Inflammatory macrophage (primary cell): ENCODE results near the gene RIPOR3.

Experiments
- DNase-seq, 2 donors: peaks; one replicate each; pipeline ENCODE4 v3.0.0-alpha.2; 2020 to 2022
- total RNA-seq, 18 experiments: gene quantifications; one replicate each; lab custom pipeline; 2026; ENCODE audit warnings: mixed read lengths in 6 of 18, inconsistent platforms in 2 of 18; lab: John Stamatoyannopoulos, UW

The RIPOR3 gene, protein sequence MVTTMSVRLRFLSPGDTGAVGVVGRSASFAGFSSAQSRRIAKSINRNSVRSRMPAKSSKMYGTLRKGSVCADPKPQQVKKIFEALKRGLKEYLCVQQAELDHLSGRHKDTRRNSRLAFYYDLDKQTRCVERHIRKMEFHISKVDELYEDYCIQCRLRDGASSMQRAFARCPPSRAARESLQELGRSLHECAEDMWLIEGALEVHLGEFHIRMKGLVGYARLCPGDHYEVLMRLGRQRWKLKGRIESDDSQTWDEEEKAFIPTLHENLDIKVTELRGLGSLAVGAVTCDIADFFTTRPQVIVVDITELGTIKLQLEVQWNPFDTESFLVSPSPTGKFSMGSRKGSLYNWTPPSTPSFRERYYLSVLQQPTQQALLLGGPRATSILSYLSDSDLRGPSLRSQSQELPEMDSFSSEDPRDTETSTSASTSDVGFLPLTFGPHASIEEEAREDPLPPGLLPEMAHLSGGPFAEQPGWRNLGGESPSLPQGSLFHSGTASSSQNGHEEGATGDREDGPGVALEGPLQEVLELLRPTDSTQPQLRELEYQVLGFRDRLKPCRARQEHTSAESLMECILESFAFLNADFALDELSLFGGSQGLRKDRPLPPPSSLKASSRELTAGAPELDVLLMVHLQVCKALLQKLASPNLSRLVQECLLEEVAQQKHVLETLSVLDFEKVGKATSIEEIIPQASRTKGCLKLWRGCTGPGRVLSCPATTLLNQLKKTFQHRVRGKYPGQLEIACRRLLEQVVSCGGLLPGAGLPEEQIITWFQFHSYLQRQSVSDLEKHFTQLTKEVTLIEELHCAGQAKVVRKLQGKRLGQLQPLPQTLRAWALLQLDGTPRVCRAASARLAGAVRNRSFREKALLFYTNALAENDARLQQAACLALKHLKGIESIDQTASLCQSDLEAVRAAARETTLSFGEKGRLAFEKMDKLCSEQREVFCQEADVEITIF
- 0 to 3.1 (median 0.14) reads per million in 18 experiments for total RNA-seq

DNA sequence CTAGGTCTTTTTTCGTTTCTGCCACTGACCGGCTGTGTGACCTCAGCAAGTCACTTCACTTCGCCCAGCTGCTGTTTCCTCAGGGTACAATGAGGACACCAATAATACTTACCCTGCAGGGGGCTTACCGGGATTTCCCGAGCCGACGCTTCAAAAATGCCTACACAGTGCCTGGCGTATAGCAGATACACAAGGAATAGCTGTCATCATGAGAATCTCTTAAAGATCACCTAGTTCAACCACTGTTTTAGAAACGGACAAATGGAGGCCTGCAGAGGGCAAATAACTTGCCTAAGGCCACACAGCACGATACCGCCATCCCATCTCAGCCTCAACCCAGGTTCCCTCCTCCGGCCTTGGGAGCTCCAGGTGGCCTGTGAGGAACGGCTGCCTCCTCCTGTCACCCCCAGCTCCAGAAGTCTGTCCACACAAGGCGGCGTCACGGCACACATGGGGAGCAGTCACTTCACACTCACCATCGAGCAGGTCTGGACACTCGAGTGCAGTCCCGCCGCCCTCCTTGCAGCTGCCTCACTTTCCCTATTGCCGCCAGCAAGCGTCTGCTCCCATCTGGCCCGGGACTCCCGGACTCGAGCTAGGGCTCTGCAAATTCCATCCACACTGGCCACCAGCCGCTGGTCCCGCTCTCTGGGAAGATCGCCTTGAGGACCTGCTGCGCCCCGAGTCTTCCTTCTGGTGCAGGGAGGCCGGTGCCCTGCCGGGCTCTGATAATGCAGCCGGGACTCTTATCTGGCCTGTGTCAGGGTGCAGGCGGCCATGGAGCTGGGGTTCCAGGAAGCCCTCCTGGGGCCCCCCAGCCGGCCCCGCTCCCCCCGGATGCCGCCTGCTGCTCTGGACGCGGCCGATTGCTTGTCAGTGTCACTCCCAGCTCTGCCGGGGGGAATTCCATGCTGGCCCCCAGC, at the start of gene RIPOR3:
Gene RIPOR3, minus strand, starts transcription at position 893 of the 923 bp plus-strand sequence. Its CDS starts 414 bp downstream, at position 479.
- no peak for DNase-seq

DNA sequence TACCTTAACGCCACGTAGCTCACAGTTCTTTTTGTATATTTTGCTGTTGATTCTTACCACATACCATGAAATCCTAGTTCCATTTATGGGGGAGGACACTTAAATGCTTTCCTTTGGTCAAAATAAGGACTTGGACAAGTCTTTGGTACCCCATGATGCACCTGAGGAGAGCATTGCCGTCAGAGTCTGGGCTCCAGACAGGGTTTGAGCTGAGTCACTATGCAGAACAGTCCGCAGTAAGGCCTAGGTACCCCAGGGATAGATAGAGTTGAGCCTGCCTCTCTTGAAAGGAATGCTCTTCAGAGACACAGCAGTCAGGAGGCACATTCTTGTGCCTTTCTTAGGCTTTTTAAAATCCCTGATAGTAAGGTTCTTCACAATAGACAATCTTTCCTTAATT, 46.0 kb upstream of the RIPOR3 start:
- no peak for DNase-seq

DNA sequence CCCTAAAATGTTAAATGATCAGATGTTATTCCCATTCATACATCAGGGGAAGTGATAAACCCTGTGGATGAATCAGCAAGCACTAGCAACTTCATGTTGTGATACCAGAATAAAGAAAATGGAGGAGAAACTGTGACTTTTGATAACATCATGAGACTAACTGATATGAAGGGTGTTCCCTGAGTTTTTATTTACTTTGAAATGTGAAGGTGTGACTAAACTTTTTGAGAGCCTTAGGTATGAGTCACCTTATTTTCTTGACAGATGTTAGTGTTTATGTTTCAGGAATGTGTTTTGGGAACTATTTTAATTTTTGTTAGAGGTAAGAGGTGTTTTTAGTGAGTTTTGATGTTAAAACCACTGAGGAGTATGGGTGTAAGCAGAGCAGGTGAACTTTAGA, 44.5 kb upstream of the RIPOR3 start:
- no peak for DNase-seq

DNA sequence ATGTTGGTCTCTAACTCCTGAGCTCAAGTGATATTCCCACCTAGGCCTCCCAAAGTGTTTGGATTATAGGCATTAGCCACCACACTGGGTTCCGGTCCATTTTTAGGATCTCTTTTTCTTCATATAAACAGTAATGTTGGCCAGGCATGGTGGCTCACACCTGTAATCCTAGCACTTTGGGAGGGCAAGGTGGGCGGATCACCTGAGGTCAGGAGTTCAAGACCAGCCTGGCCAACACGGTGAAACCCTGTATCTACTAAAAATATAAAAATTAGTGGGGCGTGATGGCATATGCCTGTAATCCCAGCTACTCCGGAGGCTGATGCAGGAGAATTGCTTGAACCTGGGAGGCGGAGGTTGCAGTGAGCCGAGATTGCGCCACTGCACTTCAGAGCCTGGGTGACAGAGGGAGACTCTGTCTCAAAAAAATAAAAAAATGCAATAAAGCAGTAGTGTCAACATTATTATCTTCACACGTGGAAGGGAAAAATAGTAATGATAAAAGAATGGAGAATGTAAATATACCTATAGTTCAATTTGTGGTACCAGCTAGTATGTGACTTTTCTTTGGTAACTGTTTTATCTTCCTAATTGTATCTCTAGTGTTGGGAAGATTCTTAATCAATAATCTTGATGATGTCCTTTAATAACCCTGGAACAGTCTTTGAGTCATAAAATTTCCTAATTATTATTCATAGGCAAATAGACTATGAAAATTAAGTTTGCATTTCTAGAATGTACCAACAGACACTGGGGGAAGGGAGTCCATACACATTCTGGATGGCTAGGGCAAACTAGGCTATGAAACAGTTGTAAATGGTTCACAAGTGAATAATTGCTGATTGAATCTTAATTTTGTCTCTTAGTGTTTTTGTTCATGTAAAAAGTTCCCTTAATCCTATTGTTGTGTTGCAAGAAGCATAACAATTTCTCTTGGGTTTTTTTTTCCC, 43.7 kb upstream of the RIPOR3 start:
- DNase-seq = no peak

DNA sequence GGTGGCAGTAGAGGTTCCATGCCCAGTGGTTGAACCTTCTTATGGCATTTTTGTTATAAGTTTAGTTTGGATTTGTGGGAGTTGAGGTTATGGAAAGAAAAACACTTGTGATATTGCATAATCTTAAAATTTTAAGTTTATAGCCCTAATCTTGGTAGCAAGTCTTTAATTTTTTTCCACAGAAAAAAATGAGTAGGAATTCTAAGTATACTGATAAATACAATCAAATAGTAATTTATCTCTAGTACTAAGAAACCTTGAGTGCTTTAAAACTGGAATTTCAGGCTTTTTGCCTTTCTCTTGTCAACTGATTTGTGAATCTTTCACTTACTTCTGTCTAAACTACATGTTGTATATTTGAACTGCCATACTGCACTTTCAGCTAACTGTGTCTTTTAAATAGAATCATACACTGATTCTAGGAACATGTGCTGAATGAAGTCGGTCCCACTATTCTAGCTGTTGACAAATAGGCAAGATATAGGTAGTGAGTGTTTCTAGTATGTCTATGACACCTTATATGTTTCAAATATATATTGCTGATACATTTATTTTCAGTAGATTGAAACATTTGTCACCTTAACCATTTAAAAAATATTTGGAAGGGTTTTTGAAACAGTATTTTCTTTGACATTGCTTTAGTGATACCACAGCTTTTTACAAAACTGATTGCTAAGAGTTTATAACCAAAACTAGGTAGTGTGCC, 42.5 kb upstream of the RIPOR3 start:
- no peak for DNase-seq

DNA sequence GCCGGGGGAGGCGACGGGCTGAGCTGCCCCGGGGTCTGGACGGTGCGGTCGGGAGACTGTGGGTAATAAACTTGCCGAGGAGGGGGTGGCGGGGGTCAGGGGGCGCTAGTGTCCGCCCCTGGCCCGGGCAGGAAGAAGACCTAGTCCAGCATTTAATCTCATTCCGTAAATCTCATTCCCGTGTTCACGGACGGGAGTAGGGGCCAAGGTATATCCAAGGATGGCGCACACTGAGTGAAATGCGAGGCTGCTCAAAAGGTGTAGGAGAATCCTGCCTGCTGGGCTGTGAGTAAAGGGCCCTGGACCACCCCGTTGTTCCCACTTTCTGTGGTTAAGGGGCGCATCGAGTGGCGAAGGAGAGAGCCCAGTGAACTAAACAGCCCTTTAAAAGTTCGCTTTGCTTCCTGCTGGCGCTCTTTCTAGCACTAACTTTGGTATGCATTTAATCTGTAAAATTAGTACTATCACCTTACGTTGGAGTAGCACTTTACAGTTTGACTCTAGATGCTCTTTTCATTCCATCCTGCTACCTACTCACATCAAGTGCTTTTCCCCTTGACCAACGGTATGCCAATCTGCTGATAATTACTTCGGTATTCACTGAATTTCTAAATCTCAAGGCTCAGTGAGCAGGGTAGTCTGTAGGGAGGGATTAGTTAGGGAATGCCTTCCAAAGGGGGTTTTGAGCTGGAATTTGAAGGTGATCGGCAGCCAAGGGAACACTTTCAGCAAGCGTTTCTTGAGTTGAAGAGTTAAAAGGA, 40.8 kb upstream of the RIPOR3 start:
- DNase-seq = no peak

DNA sequence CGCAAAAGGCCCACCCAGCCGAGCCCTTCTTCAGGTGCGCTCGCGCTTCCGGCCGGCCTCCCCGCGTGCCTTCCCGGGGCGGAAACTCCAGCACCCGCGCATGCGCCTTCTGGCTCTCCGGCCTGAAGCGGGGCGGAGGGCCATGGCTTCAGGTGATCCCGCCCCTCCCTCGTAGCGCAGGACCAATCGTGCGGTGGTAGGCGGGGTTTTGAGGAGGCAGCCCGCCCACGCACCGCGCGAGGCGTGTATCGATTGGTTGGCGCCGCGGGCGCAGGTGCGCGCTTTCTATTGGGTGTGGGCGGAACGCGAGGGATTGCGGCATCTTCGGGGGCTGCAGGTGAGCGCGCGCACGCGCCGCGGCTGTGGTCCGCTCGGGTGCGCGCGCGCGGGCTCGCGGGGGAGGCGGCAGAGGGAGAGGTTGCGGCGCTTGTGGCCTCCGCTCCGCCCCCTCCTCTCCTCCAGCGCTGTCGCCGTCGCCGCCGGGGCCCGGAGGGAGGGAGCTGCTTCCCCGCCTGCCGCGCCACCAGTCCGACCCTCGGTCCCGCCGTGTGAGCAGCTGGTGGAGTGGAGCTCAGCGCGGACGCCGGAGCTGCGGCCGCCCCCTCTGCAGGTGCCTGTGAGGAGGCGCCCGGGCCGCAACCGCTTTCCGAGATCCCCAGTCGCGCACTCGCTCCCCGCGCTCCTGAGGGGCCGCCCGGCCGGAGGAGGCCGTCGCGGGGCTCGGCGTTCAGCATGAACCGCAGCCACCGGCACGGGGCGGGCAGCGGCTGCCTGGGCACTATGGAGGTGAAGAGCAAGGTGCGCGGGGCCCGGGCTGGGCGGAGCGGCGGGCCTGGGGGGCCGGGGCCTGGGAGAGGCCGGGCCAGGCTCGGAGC, 40.0 kb upstream of the RIPOR3 start, which contains the start of gene PARD6B:
Gene PARD6B, plus strand, starts transcription at position 526 of the 875 bp plus-strand sequence. Its CDS starts 207 bp downstream, at position 733.
- DNase-seq = peak; percentile 93 to 97

DNA sequence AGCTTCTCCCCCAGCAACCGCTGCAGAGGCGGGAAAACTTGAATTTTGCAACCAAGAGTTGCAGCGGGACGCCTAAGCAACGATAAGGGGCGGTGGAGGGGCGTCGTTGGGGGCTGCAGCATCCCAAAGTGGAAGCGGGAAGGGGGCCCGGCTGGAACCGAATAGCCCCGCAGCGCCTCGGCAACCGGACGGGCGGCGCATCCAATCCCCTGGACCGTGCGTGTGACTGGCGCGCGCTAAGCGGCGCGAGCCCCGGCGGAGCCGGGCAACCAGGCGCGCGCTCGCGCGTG, 39.4 kb upstream of the RIPOR3 start:
- no peak for DNase-seq

DNA sequence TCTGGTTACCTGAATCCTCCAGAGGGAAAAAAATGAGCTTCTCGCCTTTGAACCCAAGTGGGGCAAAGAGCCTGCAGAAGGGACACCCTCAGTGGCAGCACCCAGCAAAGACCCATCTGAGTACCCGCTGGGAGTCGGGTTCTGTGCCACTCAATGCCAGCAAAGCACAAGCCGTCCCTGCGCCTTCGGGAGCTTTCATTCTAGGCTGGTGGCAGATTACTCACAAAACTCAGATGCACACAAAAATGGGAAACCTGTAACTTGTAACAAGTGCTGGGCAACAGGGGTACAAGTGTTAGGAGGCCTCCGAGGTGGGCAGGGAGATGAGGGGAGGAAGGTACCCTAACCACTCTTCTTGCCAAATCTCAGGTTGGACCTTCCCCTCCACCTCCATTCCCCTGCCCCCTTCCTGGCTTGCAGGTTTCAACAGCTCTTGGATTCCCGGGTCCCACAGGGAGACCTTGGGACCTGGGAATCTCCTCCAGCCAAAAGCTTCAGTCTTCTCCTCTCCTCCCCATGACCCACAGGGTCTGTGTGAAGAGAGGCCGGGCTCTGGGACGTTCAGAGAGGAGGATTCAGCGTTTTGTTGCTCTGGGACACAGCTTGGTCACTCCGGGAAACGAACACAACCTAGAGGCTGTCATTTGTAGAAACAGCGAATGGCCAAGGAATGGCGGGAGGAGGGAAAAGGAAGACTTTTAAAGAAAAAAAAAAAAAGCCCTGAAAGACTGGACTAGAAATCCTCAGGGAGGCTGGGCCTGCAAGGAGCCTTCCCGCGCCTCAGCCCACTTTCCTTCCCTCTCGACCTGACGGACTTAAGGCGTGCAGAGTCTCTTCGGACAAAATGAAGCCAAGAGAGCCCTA, 38.8 kb upstream of the RIPOR3 start:
- no peak for DNase-seq

DNA sequence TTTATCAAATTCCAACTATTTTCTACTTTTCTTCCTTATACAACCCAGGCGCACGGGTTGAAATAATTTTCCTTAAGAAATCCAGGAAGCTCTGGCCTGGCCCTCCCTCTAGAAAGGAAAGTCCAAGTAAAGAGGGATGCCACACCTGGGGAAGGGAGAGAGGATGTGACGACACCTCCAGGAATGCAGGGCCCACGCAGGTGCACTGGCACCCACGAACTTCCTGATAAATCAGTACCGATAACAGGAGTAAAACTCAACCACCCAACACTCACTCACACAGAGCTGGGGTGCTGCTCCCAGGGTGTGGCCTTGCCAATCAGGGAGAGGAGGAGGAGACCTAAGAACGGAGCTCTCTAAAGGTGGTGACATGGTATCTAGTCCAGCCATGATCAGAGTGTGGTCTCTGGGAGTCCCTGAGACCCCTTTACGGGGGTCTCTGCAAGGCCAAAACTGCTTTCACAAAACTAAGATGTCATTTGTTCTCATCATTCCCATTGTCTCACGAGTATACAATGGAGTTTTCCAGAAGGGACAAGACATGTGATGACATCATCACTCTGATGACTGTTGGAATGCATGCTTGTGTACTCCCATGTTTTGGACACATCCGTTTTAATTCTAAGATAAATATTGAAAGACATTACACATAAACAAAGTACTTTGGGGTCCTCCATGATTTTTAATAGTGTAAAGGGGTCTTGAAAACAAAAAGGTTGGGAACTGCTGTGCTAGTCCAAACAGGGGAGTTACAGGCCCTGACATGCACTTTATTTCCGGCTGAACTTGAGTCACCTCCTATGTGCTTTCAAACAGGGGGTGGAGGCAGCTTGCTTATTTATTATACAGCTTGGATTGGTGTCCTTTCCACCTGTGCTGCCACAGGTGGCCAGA, 37.9 kb upstream of the RIPOR3 start:
- no peak for DNase-seq

DNA sequence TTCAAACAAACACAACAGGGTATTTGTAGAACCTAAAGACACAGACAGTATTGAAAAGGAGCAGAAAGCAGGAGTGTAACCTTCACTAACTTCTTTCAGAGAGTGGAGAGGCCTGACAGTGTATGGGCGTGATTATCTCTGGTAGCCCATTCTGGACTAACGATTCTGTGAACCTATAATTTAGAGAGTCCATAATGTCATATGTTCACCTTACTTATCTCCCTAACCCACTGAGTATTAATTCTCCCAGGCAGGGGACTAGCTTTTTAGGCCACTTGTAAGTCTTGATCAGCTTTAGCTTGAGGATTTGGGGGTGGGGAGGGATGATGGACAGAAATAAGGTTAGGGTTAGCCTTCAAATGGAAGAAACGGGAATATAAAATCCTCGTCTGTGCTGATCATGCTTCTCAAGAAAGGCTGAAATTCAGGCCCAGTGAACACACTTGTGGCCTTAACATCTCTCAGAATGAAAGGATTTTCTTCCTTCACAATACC, 37.2 kb upstream of the RIPOR3 start:
- DNase-seq = no peak

DNA sequence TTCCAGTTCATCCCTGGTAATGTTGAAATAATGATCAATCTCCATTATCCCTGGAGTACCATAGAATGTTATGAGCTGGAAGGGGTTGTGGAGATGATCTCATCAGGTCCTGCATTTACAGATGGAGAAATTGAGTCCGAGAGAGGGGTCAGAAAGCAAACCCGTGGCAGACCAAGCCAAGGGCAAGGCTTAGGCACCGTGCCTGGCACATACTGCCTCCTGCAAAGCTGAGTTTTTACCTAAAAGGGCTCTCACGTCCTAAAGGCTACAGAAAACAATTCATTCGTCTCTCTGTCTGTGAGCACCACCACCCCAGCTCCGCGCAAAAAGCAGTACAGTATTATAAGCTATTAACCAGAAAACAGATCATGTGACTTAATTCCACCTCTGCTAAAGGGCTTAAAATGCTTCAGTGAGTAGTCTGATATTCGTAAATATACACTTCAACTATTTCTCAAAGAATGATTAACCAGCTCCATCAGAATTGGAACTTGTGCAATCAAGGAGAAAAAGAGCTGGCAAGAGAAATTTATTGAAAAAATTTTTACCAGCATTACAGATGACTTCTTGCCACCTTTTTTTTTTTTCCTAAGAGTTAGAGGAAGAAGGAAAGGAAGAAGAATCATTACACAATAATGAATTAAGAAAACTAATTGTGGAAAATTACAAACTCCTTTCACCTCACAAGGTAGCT, 36.6 kb upstream of the RIPOR3 start:
- DNase-seq = no peak

DNA sequence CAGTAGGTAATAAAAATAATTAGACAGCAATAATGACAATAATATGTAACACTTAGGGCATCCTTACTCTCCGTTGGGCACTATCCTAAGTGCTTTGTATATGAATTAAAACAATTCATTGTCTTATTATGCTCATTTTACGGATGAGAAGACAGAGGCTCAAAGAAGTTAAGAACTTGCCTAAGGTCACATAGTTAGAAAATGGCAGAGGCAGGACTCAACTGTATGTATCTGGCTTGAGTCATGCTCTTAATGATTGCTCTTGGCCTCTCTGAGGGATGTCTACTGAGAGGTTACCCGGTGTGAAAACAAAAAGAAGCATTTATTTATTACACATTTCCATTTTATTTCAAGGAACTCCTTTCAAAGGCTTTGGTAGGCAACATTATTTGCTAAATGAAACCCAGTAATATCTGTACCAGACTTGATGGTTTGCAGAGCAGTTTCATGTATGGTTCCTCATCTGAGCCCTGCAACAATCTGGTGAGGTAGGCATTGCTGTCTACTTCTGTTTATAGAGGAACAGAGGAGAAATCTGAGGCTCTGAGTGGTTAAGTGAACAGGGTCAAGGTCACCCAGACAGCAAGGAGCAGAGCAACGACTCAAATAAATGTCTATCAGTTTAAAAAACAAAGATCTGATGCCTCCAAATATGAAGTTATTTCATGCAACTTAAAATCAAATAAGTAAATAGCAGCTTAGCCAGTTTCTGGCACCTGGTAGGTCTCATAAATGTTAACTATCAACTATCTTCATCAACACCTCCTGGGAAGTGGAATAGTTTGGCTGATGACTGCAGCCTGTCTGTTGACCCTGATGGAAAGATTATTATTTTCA, 35.8 kb upstream of the RIPOR3 start:
- peak; percentile 48 to 52 for DNase-seq

DNA sequence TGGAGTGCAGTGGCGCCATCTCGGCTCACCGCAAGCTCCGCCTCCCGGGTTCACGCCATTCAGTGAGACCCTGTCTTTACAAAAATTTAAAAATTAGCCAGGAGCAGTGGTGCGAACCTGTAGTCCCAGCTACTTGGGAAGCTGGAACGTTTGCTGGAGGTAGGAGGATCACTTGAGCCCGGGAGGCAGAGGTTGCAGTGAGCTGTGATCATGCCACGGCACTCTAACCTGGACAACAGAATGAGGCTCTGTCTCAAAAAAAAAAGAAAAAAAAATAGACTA, 34.3 kb upstream of the RIPOR3 start:
- no peak for DNase-seq
